NB4 (cell line): ENCODE results near the gene AGTPBP1.

Source experiments
- MAX ChIP-seq: IDR thresholded peaks from 2 replicates; pipeline ENCODE4 v1.6.1; 2011; ENCODE audit warnings: low read depth, low read length
- TF ChIP-seq, protein P1 (sequence below): IDR thresholded peaks from one replicate; pipeline ENCODE4 v1.5.1; 2012; ENCODE audit warnings: low read depth, low read length

- TF ChIP-seq MAX, result no peak
- TF ChIP-seq, protein P1, sequence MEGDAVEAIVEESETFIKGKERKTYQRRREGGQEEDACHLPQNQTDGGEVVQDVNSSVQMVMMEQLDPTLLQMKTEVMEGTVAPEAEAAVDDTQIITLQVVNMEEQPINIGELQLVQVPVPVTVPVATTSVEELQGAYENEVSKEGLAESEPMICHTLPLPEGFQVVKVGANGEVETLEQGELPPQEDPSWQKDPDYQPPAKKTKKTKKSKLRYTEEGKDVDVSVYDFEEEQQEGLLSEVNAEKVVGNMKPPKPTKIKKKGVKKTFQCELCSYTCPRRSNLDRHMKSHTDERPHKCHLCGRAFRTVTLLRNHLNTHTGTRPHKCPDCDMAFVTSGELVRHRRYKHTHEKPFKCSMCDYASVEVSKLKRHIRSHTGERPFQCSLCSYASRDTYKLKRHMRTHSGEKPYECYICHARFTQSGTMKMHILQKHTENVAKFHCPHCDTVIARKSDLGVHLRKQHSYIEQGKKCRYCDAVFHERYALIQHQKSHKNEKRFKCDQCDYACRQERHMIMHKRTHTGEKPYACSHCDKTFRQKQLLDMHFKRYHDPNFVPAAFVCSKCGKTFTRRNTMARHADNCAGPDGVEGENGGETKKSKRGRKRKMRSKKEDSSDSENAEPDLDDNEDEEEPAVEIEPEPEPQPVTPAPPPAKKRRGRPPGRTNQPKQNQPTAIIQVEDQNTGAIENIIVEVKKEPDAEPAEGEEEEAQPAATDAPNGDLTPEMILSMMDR, result no peak
These were observed 155.1 kb downstream of the AGTPBP1 start for GRCh38 chr9:85586684-85587083.
